ENCODE results near the gene CAMK1D. TPM values are rescaled to one million over a fixed set of nuclear protein-coding genes. Genes with fewer than 3 reads are reported as not detected.

CAMK1D gene
- total RNA-seq, 1 experiment from 2014 or later: 10.2 TPM

- no peak for TF ChIP-seq KAT7 (CRISPR knock-in tag; IDR thresholded peaks at IDR 0.05; ENCODE audit: borderline replicate concordance)
- TF ChIP-seq ZNF532 (CRISPR knock-in tag; IDR thresholded peaks at IDR 0.05; ENCODE audit: borderline replicate concordance): no peak
- TF ChIP-seq, protein P1, sequence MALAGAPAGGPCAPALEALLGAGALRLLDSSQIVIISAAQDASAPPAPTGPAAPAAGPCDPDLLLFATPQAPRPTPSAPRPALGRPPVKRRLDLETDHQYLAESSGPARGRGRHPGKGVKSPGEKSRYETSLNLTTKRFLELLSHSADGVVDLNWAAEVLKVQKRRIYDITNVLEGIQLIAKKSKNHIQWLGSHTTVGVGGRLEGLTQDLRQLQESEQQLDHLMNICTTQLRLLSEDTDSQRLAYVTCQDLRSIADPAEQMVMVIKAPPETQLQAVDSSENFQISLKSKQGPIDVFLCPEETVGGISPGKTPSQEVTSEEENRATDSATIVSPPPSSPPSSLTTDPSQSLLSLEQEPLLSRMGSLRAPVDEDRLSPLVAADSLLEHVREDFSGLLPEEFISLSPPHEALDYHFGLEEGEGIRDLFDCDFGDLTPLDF (CRISPR knock-in tag; IDR thresholded peaks at IDR 0.05): no peak
- no peak for TF ChIP-seq NR1H2 (CRISPR knock-in tag; IDR thresholded peaks at IDR 0.05)
Measured at GRCh38 chr10:12590675-12591659, 241.6 kb downstream of the CAMK1D start (continued).

GRCh38 chr10:12592967-12593366 is 243.6 kb downstream of the CAMK1D start:
- H3K27ac Mint-ChIP-seq: 0 out of 2 replicates have a peak overlapping the region, but pooled peaks have one; percentile 34
- no peaks in the 10 kb centered on the region for H3K27me3 Mint-ChIP-seq (ENCODE audit: low read depth)
- TF ChIP-seq ZBTB21 (CRISPR knock-in tag; IDR thresholded peaks at IDR 0.05; ENCODE audit: borderline replicate concordance) (no peak), HMGA2 (CRISPR knock-in tag; IDR thresholded peaks at IDR 0.05) (no peak), NFATC4 (CRISPR knock-in tag; IDR thresholded peaks at IDR 0.05) (no peak), ZNF232 (CRISPR knock-in tag; IDR thresholded peaks at IDR 0.05) (no peak), OVOL2 (CRISPR knock-in tag; IDR thresholded peaks at IDR 0.05; ENCODE audit: borderline replicate concordance) (no peak), CDX4 (CRISPR knock-in tag; IDR thresholded peaks at IDR 0.05; ENCODE audit: borderline replicate concordance) (no peak), SP1 (CRISPR knock-in tag; conservative IDR thresholded peaks at IDR 0.05) (no peak), CREB1 (CRISPR knock-in tag; IDR thresholded peaks at IDR 0.05) (no peak), SOX15 (CRISPR knock-in tag; IDR thresholded peaks at IDR 0.05) (no peak)
- TF ChIP-seq, protein P2, sequence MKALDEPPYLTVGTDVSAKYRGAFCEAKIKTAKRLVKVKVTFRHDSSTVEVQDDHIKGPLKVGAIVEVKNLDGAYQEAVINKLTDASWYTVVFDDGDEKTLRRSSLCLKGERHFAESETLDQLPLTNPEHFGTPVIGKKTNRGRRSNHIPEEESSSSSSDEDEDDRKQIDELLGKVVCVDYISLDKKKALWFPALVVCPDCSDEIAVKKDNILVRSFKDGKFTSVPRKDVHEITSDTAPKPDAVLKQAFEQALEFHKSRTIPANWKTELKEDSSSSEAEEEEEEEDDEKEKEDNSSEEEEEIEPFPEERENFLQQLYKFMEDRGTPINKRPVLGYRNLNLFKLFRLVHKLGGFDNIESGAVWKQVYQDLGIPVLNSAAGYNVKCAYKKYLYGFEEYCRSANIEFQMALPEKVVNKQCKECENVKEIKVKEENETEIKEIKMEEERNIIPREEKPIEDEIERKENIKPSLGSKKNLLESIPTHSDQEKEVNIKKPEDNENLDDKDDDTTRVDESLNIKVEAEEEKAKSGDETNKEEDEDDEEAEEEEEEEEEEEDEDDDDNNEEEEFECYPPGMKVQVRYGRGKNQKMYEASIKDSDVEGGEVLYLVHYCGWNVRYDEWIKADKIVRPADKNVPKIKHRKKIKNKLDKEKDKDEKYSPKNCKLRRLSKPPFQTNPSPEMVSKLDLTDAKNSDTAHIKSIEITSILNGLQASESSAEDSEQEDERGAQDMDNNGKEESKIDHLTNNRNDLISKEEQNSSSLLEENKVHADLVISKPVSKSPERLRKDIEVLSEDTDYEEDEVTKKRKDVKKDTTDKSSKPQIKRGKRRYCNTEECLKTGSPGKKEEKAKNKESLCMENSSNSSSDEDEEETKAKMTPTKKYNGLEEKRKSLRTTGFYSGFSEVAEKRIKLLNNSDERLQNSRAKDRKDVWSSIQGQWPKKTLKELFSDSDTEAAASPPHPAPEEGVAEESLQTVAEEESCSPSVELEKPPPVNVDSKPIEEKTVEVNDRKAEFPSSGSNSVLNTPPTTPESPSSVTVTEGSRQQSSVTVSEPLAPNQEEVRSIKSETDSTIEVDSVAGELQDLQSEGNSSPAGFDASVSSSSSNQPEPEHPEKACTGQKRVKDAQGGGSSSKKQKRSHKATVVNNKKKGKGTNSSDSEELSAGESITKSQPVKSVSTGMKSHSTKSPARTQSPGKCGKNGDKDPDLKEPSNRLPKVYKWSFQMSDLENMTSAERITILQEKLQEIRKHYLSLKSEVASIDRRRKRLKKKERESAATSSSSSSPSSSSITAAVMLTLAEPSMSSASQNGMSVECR (CRISPR knock-in tag; IDR thresholded peaks at IDR 0.05; ENCODE audit: borderline replicate concordance): no peak
- TF ChIP-seq, protein P3, sequence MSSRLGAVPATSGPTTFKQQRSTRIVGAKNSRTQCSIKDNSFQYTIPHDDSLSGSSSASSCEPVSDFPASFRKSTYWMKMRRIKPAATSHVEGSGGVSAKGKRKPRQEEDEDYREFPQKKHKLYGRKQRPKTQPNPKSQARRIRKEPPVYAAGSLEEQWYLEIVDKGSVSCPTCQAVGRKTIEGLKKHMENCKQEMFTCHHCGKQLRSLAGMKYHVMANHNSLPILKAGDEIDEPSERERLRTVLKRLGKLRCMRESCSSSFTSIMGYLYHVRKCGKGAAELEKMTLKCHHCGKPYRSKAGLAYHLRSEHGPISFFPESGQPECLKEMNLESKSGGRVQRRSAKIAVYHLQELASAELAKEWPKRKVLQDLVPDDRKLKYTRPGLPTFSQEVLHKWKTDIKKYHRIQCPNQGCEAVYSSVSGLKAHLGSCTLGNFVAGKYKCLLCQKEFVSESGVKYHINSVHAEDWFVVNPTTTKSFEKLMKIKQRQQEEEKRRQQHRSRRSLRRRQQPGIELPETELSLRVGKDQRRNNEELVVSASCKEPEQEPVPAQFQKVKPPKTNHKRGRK (CRISPR knock-in tag; IDR thresholded peaks at IDR 0.05; ENCODE audit: borderline replicate concordance): no peak
- TF ChIP-seq, protein P4, sequence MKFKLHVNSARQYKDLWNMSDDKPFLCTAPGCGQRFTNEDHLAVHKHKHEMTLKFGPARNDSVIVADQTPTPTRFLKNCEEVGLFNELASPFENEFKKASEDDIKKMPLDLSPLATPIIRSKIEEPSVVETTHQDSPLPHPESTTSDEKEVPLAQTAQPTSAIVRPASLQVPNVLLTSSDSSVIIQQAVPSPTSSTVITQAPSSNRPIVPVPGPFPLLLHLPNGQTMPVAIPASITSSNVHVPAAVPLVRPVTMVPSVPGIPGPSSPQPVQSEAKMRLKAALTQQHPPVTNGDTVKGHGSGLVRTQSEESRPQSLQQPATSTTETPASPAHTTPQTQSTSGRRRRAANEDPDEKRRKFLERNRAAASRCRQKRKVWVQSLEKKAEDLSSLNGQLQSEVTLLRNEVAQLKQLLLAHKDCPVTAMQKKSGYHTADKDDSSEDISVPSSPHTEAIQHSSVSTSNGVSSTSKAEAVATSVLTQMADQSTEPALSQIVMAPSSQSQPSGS (CRISPR knock-in tag; IDR thresholded peaks at IDR 0.05; ENCODE audit: borderline replicate concordance, low read depth): no peak
- ChIA-PET CTCF (no interaction called here), POLR2A (no interaction called here)
- H3K36me3 Mint-ChIP-seq: peaks cover 11% of the 10 kb centered on the region
- H3K4me1 Mint-ChIP-seq: peaks cover 10% of the 10 kb centered on the region
- peaks cover 17% of the 10 kb centered on the region for H3K9me3 Mint-ChIP-seq
- no peak for DNase-seq (ENCODE audit: low spot score)
- no peak for ATAC-seq
- no peak overlapping the region for H3K4me3 Mint-ChIP-seq

Data from WTC11 (cell line).